Ishikawa (cell line): Measurements from ENCODE around the gene BMP15.

Experiments
- CEBPB ChIP-seq: IDR thresholded peaks from 2 replicates; pipeline ENCODE4 v1.6.1; 2012
- EP300 ChIP-seq: IDR thresholded peaks from 2 replicates; pipeline ENCODE4 v1.6.1; 2012; ENCODE audit warnings: borderline replicate concordance
- NFIC ChIP-seq: IDR thresholded peaks from 2 replicates; pipeline ENCODE4 v1.6.1; 2012
- RAD21 ChIP-seq: IDR thresholded peaks from 2 replicates; pipeline ENCODE4 v1.6.1; 2012; ENCODE audit warnings: low read depth
- TAF1 ChIP-seq: IDR thresholded peaks from 2 replicates; pipeline ENCODE4 v1.6.1; 2012; ENCODE audit warnings: low read depth, mild to moderate bottlenecking
- TF ChIP-seq, protein P1 (sequence below): IDR thresholded peaks from 2 replicates; pipeline ENCODE4 v1.6.1; 2012

DNA sequence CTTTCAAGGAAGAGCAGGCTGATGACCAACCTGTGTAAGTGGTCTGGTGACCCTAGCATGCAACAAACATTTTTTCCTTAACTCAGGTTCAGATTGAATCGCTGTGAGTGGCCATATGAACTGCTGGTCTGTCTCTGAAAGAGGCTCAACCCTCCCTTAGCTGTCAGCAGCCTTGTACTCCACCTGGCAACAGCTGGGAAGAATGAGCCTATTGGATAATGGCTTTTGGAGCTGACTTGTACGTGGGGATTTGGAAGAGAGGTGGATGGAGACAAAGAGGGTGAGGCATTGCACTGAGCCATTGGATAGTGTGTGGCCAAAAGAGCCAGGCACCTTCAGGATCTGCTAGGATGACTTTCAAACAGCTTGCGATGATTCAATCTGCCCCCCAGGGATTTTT lies 35.7 kb upstream of the BMP15 start:
- TF ChIP-seq RAD21 = no peak
- no peak for TF ChIP-seq EP300
- no peak for TF ChIP-seq CEBPB
- TF ChIP-seq NFIC = no peak
- TF ChIP-seq, protein P1, sequence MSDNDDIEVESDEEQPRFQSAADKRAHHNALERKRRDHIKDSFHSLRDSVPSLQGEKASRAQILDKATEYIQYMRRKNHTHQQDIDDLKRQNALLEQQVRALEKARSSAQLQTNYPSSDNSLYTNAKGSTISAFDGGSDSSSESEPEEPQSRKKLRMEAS = no peak
- TF ChIP-seq TAF1 = no peak
